IMR-90 (cell line): ENCODE data around the gene XIRP1. TPM values are rescaled to one million over a fixed set of nuclear protein-coding genes. Genes with fewer than 3 reads are reported as not detected.

Source experiments
- ATAC-seq: fragments of 200-7000 bp; cut with Tn5 transposase; 2 replicates; pipeline ENCODE4 v1.9.1; 2020; ENCODE audit warnings: low read depth, mild to moderate bottlenecking, moderate library complexity
- BruUV-seq: library from RNA; stranded (reverse); fragments of 400-500 nt; replicated peaks from 2 replicates; lab custom pipeline; 2021; lab: Mats Ljungman, UMichigan
- CTCF ChIA-PET: fragments of 300-600 bp; formaldehyde crosslinking; extraction: SDS; loops from one replicate; lab custom pipeline; 2021; ENCODE audit warnings: antibody characterized with exemption; lab: Yijun Ruan, JAX
- POLR2A ChIA-PET: fragments of 300-600 bp; sonication (Branson Sonifier 250); formaldehyde crosslinking; loops from one replicate; lab custom pipeline; 2022; ENCODE audit warnings: antibody characterized with exemption; ENCODE audit not compliant: unreplicated experiment; lab: Charles Lee
- DNase-seq: peaks from one replicate; pipeline ENCODE4 v3.0.0; 2013
- H2AFZ ChIP-seq: replicated peaks from 2 replicates; pipeline ENCODE3; 2013; ENCODE audit warnings: low read length, mild to moderate bottlenecking; ENCODE audit not compliant: poor library complexity
- H2AK5ac ChIP-seq: 2 replicates; pipeline ENCODE4 v1.6.1; 2013; ENCODE audit warnings: low read depth, low read length, inconsistent platforms
- H2AK9ac ChIP-seq: replicated peaks from 2 replicates; pipeline ENCODE3; 2013; ENCODE audit warnings: mild to moderate bottlenecking, low read depth, low read length, moderate library complexity; ENCODE audit not compliant: poor library complexity
- H2BK120ac ChIP-seq: 2 replicates; pipeline ENCODE4 v1.6.1; 2013; ENCODE audit warnings: low read depth, low read length, inconsistent platforms
- H2BK15ac ChIP-seq: 3 replicates; pipeline ENCODE4 v1.6.1; 2013; ENCODE audit warnings: low read depth, low read length, inconsistent platforms
- H2BK20ac ChIP-seq: 2 replicates; pipeline ENCODE4 v1.6.1; 2013; ENCODE audit warnings: low read depth, mild to moderate bottlenecking, inconsistent platforms, low read length, moderate library complexity
- H2BK5ac ChIP-seq: 2 replicates; pipeline ENCODE4 v1.6.1; 2013; ENCODE audit warnings: mild to moderate bottlenecking, low read depth, low read length, inconsistent platforms; ENCODE audit not compliant: poor library complexity, severe bottlenecking
- H3K14ac ChIP-seq: replicated peaks from 2 replicates; pipeline ENCODE4 v1.6.1; 2013; ENCODE audit warnings: low read depth, low read length, inconsistent platforms
- H3K18ac ChIP-seq: 2 replicates; pipeline ENCODE4 v1.6.1; 2013; ENCODE audit warnings: low read depth, low read length, control low read depth
- H3K23ac ChIP-seq: 2 replicates; pipeline ENCODE4 v1.6.1; 2013; ENCODE audit warnings: low read depth, low read length, inconsistent platforms
- H3K27ac ChIP-seq: 2 replicates; pipeline ENCODE4 v1.5.1; 2013; ENCODE audit warnings: mild to moderate bottlenecking, control low read depth, low read length; ENCODE audit not compliant: insufficient read depth
- H3K27me3 ChIP-seq: 2 replicates; pipeline ENCODE4 v1.6.1; 2013; ENCODE audit warnings: low read length; ENCODE audit not compliant: control insufficient read depth, insufficient read depth
- H3K36me3 ChIP-seq: 2 replicates; pipeline ENCODE4 v1.6.1; 2013; ENCODE audit warnings: low read length, mixed read lengths; ENCODE audit not compliant: control insufficient read depth, insufficient read depth
- H3K4ac ChIP-seq: 2 replicates; pipeline ENCODE4 v1.6.1; 2013; ENCODE audit warnings: low read depth, low read length, inconsistent platforms
- H3K4me1 ChIP-seq: 2 replicates; pipeline ENCODE4 v1.6.1; 2013; ENCODE audit warnings: low read length, mixed read lengths; ENCODE audit not compliant: control insufficient read depth, insufficient read depth
- H3K4me2 ChIP-seq: 2 replicates; pipeline ENCODE4 v1.6.1; 2013; ENCODE audit warnings: low read depth, mild to moderate bottlenecking, control low read depth, low read length, moderate library complexity
- H3K4me3 ChIP-seq: 2 replicates; pipeline ENCODE4 v1.5.1; 2013; ENCODE audit warnings: low read depth, mild to moderate bottlenecking, control low read depth, low read length, moderate library complexity; ENCODE audit not compliant: insufficient read depth
- H3K56ac ChIP-seq: 2 replicates; pipeline ENCODE4 v1.6.1; 2013; ENCODE audit warnings: low read length, inconsistent platforms; ENCODE audit not compliant: insufficient read depth; ENCODE audit errors: extremely low read depth
- H3K79me1 ChIP-seq, 2 experiments: 2 replicates each; pipeline ENCODE4 v1.6.1; 2013; ENCODE audit warnings: low read length in 2 of 2, inconsistent platforms in 1 of 2, low read depth in 1 of 2
- H3K9ac ChIP-seq: 2 replicates; pipeline ENCODE4 v1.6.1; 2013; ENCODE audit warnings: low read depth, low read length, control low read depth
- H3K9me1 ChIP-seq: 2 replicates; pipeline ENCODE4 v1.6.1; 2013; ENCODE audit warnings: low read length, inconsistent platforms; ENCODE audit not compliant: insufficient read depth
- H3K9me3 ChIP-seq: 2 replicates; pipeline ENCODE4 v1.6.1; 2013; ENCODE audit warnings: low read length; ENCODE audit not compliant: control insufficient read depth, insufficient read depth
- H4K20me1 ChIP-seq: 2 replicates; pipeline ENCODE4 v1.6.1; 2013; ENCODE audit warnings: low read length, inconsistent platforms; ENCODE audit not compliant: insufficient read depth
- H4K5ac ChIP-seq: 2 replicates; pipeline ENCODE4 v1.6.1; 2013; ENCODE audit warnings: mild to moderate bottlenecking, low read depth, low read length, control low read depth
- H4K8ac ChIP-seq, 2 experiments: 2 replicates each; pipeline ENCODE4 v1.6.1; 2013; ENCODE audit warnings: low read depth in 2 of 2, low read length in 2 of 2, control low read depth in 1 of 2, inconsistent platforms in 1 of 2
- H4K91ac ChIP-seq: 2 replicates; pipeline ENCODE4 v1.6.1; 2013; ENCODE audit warnings: low read depth, low read length, inconsistent platforms; ENCODE audit not compliant: insufficient read depth
- CEBPB ChIP-seq: IDR thresholded peaks from 2 replicates; pipeline ENCODE4 v1.6.1; 2012; ENCODE audit warnings: low read depth, low read length, improper control_type of control experiment
- CHD1 ChIP-seq: IDR thresholded peaks from 2 replicates; pipeline ENCODE4 v1.6.1; 2012; ENCODE audit warnings: low read depth, low read length, improper control_type of control experiment
- MAFK ChIP-seq: IDR thresholded peaks from 2 replicates; pipeline ENCODE4 v1.6.1; 2012; ENCODE audit warnings: low read depth, low read length, improper control_type of control experiment
- MAZ ChIP-seq: IDR thresholded peaks from 2 replicates; pipeline ENCODE4 v1.6.1; 2012; ENCODE audit warnings: low read depth, mild to moderate bottlenecking, low read length, improper control_type of control experiment, moderate library complexity, borderline replicate concordance
- MXI1 ChIP-seq: IDR thresholded peaks from 2 replicates; pipeline ENCODE4 v1.6.1; 2012; ENCODE audit warnings: low read depth, mild to moderate bottlenecking, low read length, moderate library complexity, borderline replicate concordance
- NFE2L2 ChIP-seq: fragments of 150-350 bp; IDR thresholded peaks from 2 replicates; pipeline ENCODE4 v1.6.1; 2016; ENCODE audit warnings: low read depth, mild to moderate bottlenecking, low read length
- POLR2A ChIP-seq: IDR thresholded peaks from 2 replicates; pipeline ENCODE4 v1.6.1; 2012; ENCODE audit warnings: mild to moderate bottlenecking, low read depth, low read length
- RAD21 ChIP-seq: IDR thresholded peaks from 2 replicates; pipeline ENCODE4 v1.6.1; 2012; ENCODE audit warnings: low read length, improper control_type of control experiment
- RCOR1 ChIP-seq: IDR thresholded peaks from 2 replicates; pipeline ENCODE4 v1.6.1; 2012; ENCODE audit warnings: mild to moderate bottlenecking, low read length, improper control_type of control experiment; ENCODE audit not compliant: insufficient replicate concordance
- RFX5 ChIP-seq: IDR thresholded peaks from 2 replicates; pipeline ENCODE4 v1.8.0; 2012; ENCODE audit warnings: low read depth, mild to moderate bottlenecking, low read length, moderate library complexity
- SMC3 ChIP-seq: fragments of 150-350 bp; IDR thresholded peaks from 2 replicates; pipeline ENCODE4 v1.6.1; 2016; ENCODE audit warnings: low read depth, mild to moderate bottlenecking, antibody characterized with exemption, low read length, moderate library complexity
- WGBS, 2 experiments: methylation state at CpG; one replicate each; pipeline versions ENCODE4 v1.1.5 to v1.1.7; 2013; ENCODE audit warnings: missing lambda C conversion rate in 2 of 2; ENCODE audit not compliant: insufficient read length in 1 of 2; ENCODE audit errors: extremely low coverage in 2 of 2; 5-methylcytosine and 5-hydroxymethylcytosine counted together
- dilution Hi-C: fragments of 300-500 bp; cut with HindIII; formaldehyde crosslinking; loops from one replicate; pipeline ENCODE4 v1.14.3; 2018; ENCODE audit warnings: low sequenced_read_pairs; ENCODE audit not compliant: unreplicated experiment
- in situ Hi-C: fragments of 300-500 bp; cut with MboI; formaldehyde crosslinking; loops from 3 replicates; pipeline ENCODE4 v1.14.3; 2019; ENCODE audit warnings: low sequenced_read_pairs, inconsistent platforms, mixed read lengths
- intact Hi-C: fragments of 100-400 bp; cut with micrococcal nuclease; formaldehyde crosslinking; loops from 2 replicates; pipeline ENCODE4 v1.10.0; 2022
- polyA plus RNA-seq, 3 experiments: library from polyadenylated mRNA; depleted of rRNA; stranded (reverse); fragments of >200 nt; gene quantifications; 2 replicates each; pipeline ENCODE4 v1.2.3, GENCODE V29; 2012; ENCODE audit warnings: low replicate concordance in 1 of 3
- total RNA-seq: library from RNA; depleted of rRNA; stranded (reverse); fragments of >200 nt; gene quantifications from 2 replicates; pipeline ENCODE4 v1.2.3, GENCODE V29; 2012
- TF ChIP-seq, protein P1 (sequence below): fragments of 150-350 bp; IDR thresholded peaks from 2 replicates; pipeline ENCODE4 v1.6.1; 2016; ENCODE audit warnings: low read depth, mild to moderate bottlenecking, low read length, moderate library complexity, borderline replicate concordance
- TF ChIP-seq, protein P2 (sequence below): conservative IDR thresholded peaks from 2 replicates; pipeline ENCODE4 v1.5.1; 2012; ENCODE audit warnings: mild to moderate bottlenecking, low read depth, low read length, improper control_type of control experiment

XIRP1 gene
- total and polyA plus RNA-seq, 2 of the 4 experiments (the other 2 are of a cell fraction) = under 0.01 to 0.07 TPM

DNA sequence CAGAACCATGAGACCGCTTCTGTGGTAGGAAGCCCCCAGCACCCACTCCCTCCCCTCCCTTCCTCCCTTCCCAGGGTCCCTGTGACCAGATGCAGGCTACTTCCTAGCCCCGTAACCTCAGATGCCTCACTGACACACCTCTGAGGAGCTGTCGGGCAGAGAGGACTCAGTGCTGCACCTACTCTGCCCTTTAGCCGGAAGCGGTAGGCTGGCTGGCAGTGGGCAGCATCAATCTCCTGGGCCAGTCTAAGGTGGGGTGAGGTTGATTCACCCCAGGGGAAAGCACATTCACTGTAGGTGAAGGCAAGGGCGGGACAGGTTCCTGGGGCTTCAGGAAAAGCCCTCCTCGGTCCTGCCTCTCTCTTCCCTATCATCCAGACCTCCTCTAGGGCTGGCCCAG is 58.1 kb downstream of the XIRP1 start:
- in situ Hi-C loops = no loop called here
- Histone ChIP-seq H3K4ac (no peak overlapping the region), H3K18ac (no peak overlapping the region), H3K9me1 (peaks cover 10% of the 10 kb centered on the region; the same call in 1 of the 2 replicates), H2BK20ac (no peak overlapping the region), H4K8ac (no peak overlapping the region), H4K5ac (no peak overlapping the region), H2AK9ac (no peak overlapping the region), H3K4me2 (no peak overlapping the region), H3K56ac (no peak overlapping the region), H4K20me1 (peaks cover 16% of the 10 kb centered on the region), H3K79me1 (peaks cover 0 to 10% of the 10 kb centered on the region in 2 experiments; a peak in 2 of 4 replicates), H3K23ac (no peak overlapping the region), H3K36me3 (no peaks in the 10 kb centered on the region), H2BK15ac (no peak overlapping the region), H3K9ac (no peak overlapping the region), H3K27ac (no peak overlapping the region), H3K4me1 (peaks cover 2% of the 10 kb centered on the region; the same call in 1 of the 2 replicates), H3K9me3 (no peaks in the 10 kb centered on the region), H3K27me3 (no peaks in the 10 kb centered on the region), H2AK5ac (no peak overlapping the region), H2BK5ac (no peak overlapping the region), H2AFZ (no peak overlapping the region), H4K91ac (no peak overlapping the region), H3K14ac (no peak overlapping the region), H3K4me3 (no peak overlapping the region), H2BK120ac (no peak overlapping the region)
- POLR2A ChIA-PET = no interaction called here
- dilution Hi-C loops = no loop called here
- no TSS peak for BruUV-seq
- WGBS, 2 experiments = 100% methylated on average over 1 of the region's 7 CpGs; no CpG with 5 or more reads in 1 of the 2 experiments
- intact Hi-C loops = no loop called here
- CTCF ChIA-PET = no interaction called here
- TF ChIP-seq SMC3 = no peak
- no peak for TF ChIP-seq CHD1
- no peak for TF ChIP-seq NFE2L2
- TF ChIP-seq MAFK = no peak
- TF ChIP-seq RAD21 = no peak
- no peak for TF ChIP-seq RCOR1
- TF ChIP-seq MAZ = no peak
- TF ChIP-seq POLR2A = no peak
- no peak for TF ChIP-seq CEBPB
- TF ChIP-seq, protein P1, sequence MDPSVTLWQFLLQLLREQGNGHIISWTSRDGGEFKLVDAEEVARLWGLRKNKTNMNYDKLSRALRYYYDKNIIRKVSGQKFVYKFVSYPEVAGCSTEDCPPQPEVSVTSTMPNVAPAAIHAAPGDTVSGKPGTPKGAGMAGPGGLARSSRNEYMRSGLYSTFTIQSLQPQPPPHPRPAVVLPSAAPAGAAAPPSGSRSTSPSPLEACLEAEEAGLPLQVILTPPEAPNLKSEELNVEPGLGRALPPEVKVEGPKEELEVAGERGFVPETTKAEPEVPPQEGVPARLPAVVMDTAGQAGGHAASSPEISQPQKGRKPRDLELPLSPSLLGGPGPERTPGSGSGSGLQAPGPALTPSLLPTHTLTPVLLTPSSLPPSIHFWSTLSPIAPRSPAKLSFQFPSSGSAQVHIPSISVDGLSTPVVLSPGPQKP = no peak
- TF ChIP-seq, protein P2, sequence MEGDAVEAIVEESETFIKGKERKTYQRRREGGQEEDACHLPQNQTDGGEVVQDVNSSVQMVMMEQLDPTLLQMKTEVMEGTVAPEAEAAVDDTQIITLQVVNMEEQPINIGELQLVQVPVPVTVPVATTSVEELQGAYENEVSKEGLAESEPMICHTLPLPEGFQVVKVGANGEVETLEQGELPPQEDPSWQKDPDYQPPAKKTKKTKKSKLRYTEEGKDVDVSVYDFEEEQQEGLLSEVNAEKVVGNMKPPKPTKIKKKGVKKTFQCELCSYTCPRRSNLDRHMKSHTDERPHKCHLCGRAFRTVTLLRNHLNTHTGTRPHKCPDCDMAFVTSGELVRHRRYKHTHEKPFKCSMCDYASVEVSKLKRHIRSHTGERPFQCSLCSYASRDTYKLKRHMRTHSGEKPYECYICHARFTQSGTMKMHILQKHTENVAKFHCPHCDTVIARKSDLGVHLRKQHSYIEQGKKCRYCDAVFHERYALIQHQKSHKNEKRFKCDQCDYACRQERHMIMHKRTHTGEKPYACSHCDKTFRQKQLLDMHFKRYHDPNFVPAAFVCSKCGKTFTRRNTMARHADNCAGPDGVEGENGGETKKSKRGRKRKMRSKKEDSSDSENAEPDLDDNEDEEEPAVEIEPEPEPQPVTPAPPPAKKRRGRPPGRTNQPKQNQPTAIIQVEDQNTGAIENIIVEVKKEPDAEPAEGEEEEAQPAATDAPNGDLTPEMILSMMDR = no peak
- no peak for TF ChIP-seq MXI1
- no peak for TF ChIP-seq RFX5
- no peak for ATAC-seq
- DNase-seq = no peak
